Measurements from ENCODE around the gene MTRF1L.

DNA sequence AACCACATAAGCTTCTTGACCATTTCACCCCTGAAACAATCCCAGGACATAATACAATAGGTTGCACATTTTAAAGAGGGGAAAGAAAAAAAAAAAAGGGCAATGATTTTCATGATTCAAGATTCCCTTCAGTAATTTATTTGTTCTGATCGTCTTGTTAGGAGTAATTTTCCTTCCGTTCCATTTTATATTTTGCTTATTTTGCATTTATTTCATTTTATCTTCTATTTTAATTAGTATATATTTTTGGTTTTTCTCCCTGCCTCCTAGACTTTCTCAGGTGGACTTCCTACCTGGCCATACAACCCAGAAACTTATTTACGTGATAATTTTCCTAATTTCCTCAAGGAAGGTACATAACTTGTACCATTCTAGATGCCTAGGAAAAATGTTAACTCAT, 52.3 kb downstream of the MTRF1L start:
- TF ChIP-seq, protein P1, sequence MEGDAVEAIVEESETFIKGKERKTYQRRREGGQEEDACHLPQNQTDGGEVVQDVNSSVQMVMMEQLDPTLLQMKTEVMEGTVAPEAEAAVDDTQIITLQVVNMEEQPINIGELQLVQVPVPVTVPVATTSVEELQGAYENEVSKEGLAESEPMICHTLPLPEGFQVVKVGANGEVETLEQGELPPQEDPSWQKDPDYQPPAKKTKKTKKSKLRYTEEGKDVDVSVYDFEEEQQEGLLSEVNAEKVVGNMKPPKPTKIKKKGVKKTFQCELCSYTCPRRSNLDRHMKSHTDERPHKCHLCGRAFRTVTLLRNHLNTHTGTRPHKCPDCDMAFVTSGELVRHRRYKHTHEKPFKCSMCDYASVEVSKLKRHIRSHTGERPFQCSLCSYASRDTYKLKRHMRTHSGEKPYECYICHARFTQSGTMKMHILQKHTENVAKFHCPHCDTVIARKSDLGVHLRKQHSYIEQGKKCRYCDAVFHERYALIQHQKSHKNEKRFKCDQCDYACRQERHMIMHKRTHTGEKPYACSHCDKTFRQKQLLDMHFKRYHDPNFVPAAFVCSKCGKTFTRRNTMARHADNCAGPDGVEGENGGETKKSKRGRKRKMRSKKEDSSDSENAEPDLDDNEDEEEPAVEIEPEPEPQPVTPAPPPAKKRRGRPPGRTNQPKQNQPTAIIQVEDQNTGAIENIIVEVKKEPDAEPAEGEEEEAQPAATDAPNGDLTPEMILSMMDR (IDR thresholded peaks at IDR 0.05; ENCODE audit: poor library complexity): no peak
- TF ChIP-seq EZH2 (IDR thresholded peaks at IDR 0.05; ENCODE audit: borderline replicate concordance): no peak
